GM18907 (cell line): ENCODE results near the gene RNASEH2B.

Experiments used
- ATAC-seq: cut with Tn5 transposase; IDR thresholded peaks from one replicate; pipeline ENCODE4 v1.9.1; 2021; ENCODE audit warnings: mild to moderate bottlenecking, moderate library complexity; ENCODE audit not compliant: unreplicated experiment

Gene RNASEH2B, protein sequence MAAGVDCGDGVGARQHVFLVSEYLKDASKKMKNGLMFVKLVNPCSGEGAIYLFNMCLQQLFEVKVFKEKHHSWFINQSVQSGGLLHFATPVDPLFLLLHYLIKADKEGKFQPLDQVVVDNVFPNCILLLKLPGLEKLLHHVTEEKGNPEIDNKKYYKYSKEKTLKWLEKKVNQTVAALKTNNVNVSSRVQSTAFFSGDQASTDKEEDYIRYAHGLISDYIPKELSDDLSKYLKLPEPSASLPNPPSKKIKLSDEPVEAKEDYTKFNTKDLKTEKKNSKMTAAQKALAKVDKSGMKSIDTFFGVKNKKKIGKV

DNA sequence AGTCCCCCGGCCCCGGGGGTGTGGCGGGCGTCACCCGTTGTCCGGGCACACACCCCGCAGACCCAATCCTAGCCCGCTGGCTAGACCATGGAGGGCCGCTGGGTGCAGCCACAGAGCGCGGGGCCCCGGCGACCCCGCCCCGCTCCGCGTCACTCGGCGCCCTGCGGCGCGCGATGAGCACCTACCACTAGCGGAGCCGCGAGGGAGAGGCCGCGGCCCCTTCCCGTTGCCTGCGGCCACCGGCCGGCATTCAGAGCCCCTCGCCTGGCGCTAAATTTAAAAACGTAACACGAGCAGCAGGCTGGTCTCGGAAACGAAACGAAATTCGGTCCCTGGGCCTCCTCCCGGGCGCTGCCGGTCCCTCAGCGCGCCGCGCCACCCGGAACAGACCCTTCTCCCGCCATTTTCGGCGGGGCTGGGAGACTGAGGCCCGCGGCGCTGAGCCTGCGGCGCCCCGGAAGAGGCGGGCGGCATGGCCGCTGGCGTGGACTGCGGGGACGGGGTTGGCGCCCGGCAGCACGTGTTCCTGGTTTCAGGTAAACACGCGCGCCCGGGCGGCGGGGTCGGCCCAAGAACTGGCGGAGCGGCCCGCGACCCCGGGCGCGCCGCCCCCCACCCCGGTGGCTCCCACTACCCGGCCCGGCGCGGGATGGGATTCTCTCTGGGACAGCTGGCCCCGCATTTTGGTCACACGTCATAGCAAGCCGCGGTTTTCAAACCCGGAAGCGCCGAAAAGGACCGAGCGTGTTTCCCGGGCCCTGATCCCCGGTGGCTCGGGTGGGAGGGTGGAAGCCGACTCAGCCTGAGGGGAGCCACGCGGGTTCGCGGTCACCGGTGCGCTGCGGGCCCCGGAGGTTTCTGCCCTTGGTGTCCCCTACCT is at the start of gene RNASEH2B:
Gene RNASEH2B, plus strand, starts transcription at position 187 of the 880 bp plus-strand sequence. Its CDS starts 286 bp downstream, at position 473.
- ATAC-seq: peak; percentile 69

DNA sequence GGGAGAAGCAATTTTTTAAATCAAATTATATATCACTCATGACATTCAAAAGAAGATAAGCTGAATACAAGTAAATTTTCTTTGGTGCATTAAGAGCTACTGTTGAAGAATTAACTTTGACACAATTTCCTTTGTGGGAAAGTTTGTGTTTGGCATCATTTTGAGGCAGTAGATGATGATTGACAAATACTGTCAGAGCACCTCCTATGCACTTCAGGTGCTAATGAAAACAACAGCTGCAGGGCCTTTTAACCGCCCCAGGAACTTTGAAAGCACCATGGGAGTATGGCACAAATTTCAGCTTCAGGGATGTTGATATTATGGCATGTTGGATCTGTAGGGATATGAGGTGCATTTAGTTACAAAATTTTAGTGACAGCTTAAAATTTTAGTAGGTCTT is 45.1 kb upstream of the RNASEH2B start:
- no peak for ATAC-seq

DNA sequence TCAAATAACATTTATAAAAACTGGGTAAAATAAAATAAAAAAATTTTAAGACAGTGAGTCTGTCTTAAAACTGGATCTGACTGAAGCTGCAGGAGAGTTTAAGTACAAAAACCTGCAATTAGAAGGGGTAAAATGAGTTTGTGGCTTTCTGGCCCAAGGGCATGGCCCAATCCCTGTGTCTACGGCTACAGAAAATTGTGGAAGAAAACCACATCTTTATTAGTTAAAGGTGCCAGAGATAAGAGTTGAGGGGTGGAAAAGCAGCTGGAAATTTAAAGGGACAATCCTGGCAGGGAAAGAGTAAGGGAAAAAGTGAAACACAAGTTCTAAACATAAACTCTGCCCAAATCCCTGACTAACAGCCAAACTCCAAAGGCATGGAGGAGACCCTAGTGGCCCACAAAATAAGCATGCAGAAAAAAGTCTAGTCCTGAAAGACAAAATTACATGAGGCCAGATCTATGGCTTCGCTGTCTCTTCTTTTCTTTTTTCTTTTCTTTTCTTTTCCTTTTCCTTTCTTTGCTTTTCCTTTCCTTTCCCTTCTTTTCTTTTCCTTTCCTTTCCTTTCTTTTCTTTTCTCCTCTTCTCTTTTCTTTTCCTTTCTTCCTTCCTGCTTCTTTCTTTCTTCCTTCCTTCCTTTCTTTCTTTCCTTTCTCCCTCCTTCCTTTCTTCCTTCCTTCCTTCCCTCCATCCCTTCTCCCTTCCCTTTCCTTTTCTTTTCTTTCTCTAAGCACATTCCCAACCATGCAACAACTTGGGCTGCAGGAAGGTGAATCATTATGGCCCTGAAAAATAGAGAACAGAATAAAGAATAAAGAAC is 42.6 kb upstream of the RNASEH2B start:
- no peak for ATAC-seq

DNA sequence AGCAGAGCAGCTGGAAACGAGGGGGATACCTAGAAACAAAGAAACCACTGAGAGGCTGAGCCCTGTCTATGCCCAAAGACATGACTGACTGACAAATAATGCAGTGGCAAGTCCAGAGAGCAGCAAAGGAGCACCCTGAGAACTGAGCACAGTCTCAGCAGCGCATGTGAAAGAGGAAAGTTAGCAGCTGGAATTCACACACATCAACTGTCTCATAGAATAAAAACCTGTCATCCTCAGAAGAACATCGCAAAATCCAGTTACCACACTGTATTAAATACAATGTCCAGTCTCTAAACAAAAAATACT is 42.0 kb upstream of the RNASEH2B start:
- no peak for ATAC-seq

DNA sequence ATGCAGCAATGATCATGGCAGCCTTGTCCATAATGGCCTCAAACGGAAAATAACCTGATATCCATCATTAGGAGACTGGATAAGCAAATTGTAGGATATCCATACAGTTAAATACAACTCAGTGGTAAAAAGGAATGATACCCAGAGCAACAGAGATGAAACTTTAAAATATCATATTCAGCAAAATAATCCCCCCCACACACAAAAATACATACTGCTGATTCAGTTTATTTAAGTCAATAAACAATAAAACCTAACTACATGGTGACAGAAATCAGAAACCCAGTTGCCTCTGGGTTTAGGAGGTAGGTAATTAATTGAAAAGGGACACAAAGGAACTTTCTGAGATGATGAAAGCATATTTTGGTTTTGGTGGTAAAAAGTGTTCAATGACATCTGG is 38.2 kb upstream of the RNASEH2B start:
- ATAC-seq: no peak

DNA sequence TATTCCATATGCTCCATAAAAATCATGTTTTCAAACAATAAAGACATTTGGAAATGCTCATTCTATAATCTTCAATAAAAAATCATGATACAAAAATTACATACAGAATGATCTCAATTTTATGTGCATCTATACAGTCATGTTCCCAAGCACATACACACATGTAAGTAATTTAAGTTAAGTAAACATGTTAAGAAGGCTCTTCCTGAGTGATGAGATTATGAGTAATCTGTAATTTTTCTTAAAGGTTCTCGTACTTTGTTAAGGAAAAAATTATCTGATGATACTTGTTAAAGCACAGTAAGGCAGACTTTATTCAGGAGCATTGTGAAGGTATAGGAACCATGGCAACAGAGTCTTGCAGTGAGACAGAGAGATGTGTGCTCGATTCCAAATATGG is 36.1 kb upstream of the RNASEH2B start:
- ATAC-seq: no peak

DNA sequence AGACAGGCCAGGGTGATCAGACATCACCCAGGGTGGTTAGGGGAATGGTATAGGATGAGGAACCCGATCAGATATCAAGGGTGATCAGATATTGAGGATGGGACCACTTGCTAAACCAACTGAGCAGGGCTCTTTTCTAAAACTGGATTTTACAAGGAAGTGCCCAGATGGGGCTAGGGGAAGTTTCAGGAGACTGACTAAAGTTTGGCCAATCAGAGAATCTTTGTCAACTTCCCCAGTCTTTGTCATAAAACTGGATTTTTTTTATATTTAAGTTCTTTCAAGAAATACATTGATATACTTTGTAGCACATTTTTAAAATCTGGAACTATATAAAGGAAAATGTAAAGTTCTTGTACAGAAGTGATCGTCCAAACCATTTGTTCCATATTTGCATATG is 35.6 kb upstream of the RNASEH2B start:
- no peak for ATAC-seq

DNA sequence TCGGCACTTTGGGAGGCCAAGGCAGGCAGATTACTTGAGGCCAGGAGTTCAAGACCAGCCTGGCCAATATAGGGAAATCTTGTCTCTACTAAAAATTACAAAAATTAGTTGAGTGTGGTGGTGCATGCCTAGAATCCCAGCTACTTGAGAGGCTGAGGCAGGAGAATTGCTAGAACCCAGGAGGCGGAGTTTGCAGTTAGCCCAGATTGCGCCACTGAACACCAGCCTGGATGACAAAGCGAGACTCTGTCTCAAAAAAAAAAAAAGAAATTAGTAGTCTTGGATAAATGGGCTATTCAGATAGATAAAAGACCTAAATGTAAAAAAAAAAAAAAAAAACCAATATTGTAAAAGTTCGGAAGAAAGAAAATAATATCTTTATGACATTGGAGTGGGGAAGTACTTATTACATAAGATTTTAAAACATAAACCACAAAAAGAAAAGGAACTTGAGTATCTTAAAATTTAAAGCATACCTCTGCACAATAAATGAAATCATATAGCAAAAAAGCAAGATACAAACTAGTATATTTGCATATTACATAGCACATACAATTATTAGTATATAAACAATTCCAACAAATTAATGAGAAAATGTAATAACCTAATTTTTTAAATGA is 26.7 kb upstream of the RNASEH2B start:
- ATAC-seq: no peak

DNA sequence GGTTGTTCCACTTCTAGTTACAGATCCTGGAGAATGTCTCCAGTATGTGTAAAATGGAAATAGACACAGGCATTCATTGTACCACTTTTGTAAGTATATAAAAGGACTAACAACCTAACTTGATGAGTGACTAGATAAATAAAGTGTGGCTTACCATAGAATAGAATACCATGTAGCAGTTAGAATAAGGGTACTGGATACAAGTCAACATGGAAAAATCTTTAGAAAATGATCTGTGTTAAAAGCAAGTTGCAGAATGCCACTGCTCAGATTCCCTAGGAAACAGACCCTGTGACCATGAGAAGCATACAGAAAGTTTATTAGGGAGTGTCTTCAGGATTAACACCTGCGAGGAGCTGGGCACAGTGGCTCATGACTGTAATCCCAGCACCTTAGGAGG is 25.9 kb upstream of the RNASEH2B start:
- no peak for ATAC-seq

DNA sequence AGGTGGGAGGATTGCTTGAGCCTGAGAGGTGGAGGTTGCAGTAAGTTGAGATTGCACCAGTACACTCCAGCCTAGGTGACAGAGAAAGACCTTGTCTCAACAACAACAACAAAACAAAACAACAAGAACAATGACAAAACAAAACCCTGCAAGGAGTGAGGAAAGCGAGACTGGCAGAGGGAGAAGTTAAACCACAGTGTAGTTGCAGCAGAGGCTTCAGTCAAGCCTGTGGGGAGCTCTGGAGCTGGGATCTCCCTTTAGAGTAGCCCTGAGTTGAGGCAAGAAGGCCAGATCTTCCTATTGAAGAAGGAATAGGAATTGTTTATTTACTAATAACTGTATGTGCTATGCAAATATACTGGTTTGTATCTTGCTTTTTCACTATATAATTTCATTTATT is 25.3 kb upstream of the RNASEH2B start:
- ATAC-seq: no peak

DNA sequence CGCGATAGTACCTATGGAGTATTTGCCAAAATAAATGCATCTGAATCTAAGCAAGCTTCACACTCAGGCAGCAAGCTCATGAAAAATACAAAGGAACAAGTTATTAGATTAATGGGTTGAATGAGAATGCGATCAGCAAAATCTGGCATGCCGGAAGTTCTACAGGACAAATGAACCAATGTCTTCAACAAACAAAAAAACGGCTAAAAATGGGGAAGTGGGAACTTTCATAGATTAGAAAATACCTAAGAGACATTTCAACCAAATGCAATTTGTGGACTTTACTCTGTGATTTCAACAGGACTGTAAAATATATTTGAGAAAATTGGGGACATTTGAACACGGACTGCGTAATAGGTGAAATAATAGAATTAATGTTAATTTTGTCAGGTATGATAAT is 22.4 kb upstream of the RNASEH2B start:
- no peak for ATAC-seq

DNA sequence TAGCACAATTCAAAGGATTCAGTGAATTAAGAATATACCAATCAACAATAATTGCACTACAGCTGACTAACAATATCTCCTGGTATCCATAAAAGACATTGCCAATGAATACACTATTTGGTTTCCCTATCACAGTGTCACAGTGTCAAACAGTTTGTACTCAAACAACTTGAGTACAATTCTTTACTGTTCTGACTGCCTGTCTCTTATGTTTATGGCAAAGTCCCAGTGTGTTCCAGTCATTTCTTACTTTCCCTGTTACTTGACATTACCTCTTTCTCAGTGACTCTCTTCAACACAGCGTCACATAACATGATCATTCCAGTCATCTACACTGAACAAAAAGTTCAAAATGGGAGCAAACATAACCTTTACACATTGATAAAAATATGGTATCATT is 21.2 kb upstream of the RNASEH2B start:
- no peak for ATAC-seq

DNA sequence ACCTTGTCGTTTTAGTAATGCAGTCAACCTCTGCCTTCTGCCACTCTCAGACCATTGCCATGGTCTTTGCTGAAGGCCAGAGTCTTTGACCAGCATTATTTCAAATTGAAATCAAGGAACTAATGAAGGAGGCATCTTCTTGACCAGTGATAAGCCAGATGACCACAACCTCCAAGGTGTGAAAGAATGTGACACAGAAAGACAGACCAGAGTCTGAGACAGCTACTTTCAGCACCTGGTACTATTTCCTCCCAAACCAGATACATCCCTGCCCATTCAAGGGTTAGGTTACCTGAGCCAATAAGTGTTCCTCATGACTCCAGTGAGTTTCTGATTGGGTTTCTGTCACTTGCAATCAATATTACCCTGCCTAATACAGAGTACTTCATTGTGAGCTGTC is 20.3 kb upstream of the RNASEH2B start:
- ATAC-seq: no peak

DNA sequence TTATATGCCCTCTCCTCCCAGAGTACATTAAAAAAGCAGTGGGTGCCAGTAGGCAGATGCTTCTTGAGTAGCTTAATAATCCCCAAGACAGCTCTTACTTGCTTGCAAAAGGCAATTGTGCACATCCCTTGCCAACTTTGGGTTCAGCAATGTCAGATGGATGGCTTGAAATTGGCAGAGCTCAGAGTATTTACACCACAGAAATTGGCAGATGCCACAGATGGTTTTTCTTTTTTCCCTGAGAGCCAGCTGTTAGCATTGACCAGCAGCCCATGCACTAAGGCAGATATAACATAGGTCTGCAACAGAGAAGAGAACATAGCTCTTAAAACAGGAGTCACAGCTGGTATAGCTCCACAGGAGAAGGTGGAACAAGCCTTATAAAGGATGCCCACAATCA is 18.4 kb upstream of the RNASEH2B start:
- no peak for ATAC-seq

DNA sequence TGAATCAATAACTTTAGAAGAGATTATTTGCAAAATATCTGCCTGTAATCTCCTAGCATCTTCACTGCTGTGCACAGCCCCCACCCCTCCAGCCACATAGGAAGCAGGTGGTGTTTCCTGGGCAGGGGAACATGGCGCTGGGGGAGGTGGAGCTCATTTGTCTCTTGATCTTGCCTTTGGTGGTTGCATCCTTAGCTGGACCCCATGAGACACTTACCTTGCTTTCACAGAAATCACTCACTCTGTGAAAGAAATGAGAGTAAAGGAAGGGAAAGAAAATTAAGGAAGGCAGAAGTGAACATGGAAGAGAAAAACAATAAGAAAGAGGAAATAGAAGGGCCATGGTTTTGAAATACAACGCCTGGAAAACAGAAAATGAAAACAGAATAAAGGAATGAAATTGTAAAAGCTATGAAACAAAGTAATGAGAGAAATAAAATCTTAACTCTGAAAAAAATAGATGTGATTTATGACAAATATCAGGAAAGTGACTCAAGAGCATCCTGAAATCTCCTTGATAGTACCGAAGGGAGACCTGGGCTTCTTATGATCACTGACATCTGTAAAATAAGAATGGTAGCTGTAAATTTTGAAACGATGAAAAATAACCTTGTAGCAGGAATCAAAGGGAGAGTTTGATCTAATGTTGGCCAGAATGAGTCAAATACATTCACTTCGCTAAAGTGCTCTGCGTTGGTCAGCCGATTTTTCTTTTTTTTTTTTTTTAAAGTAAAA is 17.2 kb upstream of the RNASEH2B start:
- ATAC-seq: no peak

DNA sequence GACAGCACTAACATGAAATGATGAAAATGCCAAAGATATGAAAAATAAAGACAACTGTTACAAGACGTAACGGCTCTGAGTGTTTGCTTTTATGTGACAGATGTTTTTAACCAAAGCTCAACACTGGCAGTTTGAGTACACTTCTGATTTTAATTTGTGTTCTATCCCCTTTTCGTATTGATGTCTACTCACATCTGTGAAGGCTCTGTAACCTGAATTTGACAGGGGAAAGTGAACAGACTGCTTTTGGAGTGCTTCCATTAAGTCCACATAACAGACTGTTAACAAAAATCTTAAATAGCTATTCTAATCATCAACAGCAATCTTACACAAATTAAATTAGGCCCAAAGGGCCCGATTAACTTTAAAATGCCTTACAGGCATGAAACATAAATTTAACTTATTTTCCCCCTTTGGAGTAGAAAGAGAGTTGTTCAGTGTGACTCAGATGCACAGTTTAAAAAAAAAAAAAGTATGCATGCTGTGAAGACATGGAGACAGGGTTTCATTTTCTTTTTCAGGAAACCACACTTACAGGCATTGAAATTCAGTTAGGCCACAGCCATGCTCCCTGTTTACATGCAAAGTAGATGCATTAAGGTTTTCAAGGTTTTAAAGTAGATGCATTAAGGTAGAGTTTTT is 16.3 kb upstream of the RNASEH2B start:
- peak; percentile 77 for ATAC-seq

DNA sequence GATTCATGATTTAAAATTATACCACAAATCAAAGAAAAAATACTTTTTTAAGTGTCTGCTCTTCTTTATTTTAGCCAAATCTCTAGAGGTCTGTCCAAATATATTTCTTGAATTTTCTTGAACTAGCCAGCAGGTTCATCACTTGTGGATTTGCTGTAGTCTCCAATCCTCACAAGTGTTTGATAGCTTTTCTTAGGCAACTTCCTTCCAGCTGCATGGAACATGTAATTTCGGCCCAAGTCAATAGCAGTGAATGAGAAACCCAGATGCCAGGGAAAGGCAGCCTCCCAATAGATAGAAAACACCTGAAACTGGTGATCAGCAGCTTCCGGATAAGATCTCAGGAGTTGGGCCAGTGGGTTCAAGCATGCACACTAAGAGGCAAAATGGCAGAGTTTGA is 15.6 kb upstream of the RNASEH2B start:
- no peak for ATAC-seq

DNA sequence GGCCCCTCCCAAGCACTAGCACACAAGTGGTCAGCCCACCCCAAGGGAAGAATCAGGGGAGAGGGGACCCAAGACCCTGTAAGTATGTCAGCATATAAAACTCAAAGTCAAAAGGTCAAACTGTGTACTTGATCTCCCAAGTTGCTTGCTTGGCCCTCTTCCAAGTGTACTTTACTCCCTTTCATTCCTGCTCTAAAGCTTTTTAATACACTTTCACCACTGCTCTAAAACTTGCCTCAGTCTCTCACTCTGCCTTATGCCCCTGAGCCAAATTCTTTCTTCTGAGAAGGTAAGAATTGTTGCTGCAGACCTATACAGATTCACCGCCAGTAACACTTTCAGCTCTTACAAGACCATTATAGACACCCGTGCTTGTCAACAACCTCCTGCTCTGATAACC is 15.1 kb upstream of the RNASEH2B start:
- no peak for ATAC-seq

DNA sequence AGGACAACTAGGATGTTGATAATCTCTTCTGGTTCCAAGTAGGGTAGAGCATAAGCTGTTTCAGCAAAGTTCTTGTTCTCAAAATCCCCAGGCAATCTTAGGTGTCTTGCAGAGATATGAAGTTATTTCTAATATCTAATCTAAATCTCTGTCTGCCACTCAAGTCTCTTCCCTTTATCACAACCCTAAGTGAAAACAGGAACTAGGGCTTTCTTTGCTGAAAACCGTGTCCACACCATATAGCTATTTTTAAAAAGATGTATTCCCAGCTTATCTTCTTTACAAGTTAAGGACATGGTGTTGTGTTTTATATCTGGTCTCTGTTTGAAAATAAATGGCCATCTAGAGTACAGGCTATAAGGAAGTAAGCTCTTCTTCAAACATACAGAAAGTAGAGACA is 11.3 kb upstream of the RNASEH2B start:
- no peak for ATAC-seq

DNA sequence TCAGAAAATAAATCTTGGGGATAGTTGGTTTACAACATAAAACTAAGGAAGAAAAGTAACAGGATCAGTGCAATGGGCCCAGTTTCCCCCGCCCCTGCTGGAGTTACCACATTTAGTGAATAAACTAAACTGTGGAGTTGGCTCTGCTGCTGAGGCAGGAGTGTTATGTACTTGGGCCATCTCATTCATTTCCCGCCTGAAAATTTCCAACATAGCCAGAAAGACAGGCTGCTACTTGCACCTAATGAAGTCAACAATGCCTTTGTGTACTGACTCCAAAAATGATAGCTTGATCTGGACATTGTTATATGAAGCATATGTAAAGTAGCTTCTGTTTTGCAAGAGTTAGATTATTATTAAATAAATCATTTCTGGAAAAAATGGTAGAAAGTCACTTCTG is 7.9 kb upstream of the RNASEH2B start:
- ATAC-seq: no peak
